ENCODE data around the gene THTPA.
"Not testable (repeated sequence)": the region's sequence is repeated elsewhere in the genome, so short reads cannot be mapped to it uniquely, and the experiment has no call there.

THTPA gene

GRCh38 chr14:23533652-23534435 is 22.2 kb upstream of the THTPA start:
- no peak for DNase-seq

DNA sequence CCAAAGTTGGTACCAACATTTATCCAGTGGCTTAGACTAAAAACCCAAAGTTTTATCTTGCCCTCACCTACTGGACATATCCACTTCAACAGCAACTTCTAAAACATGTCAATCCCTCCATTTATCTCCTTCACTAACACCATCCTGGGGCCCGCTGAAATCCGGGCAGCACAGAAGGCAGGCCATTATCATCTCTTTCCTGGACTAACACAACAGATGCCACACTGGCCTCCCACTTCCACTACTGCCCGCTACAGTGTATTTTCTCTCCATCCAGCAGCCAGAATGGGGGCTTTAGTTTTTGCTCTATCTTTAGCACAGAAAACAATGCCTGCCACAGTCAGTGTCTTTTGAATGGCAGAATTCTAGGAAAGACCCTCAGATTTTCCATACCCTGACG is 20.1 kb upstream of the THTPA start:
- DNase-seq, result no peak

DNA sequence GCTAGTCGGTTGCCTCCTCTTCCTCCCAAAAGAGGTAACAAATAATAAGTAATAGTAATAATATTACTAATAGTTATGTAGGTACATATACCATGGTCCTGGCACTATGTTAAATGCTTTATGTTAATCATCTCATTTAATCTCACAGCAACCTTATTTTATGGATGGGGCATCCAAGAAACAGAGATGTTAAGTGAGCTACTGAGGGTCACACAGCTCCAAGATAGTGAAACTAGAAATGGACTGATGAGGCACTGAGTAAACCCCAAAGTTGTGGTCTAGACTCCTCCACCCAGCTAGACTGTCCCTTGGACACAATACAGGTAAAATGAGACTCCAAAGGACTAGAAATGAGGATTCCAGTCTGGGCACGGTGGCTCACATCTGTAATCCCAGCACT is 19.6 kb upstream of the THTPA start:
- no peak for DNase-seq

GRCh38 chr14:23536906-23537305 is 19.2 kb upstream of the THTPA start:
- not testable (repeated sequence) for DNase-seq

- peak in 1 of 2 donors; percentile 28 for DNase-seq
Observed at GRCh38 chr14:23537351-23538049, 18.6 kb upstream of the THTPA start.

DNA sequence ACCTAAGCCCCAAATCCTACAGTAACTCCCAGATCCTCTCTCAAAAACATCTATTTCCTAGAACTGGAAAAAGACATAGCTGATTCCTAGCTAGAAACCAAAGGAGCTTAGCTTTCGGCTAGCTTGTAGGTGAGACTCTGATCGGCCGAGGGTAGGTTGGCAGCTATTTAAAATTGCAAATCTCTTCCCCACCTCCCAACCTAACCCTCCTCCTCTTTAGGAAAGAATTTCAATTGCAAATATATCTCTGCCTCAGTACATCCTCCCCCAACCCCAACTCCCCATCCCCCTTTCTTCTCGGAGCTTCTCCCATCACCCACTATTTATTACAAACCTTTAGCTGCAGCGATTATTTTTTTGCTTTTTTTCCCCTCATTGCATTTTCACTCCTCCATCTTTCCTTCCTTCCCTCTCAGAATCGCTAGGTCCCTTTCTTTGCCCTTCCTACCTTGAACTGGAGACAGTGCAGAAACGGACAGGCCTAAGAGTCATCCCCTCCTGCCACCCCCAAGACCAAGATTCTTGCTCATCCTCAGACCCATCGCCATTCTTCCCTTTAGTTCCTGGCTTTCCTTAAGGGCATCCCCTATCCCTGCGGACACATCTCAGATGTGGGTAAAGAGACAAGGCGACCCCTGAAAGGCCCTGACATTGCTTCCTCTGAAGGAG is 17.9 kb upstream of the THTPA start:
- no peak for DNase-seq

DNA sequence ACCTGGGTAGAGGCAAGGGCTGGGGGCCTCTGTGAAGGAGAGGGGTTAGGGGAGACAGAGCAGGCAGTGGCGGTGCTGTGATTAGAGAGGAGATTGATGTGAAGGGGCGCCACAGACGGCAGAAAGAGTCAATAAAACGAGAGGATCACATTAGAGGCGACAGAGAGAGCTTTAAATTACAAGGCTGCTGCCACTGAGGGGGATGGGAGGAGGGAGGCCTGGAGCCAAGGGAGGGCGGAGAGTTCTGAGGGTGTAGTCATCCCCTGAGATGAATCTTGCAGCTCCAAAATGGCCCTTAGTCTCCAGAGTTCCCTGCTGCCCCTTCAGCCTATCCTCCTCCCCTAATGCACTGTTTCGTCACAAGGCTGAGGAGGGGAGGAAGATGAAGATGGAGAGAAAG is 17.3 kb upstream of the THTPA start:
- peak; percentile 45 to 67 for DNase-seq

- DNase-seq, result peak; percentile 43 to 73
Observed at GRCh38 chr14:23539248-23540140, 16.6 kb upstream of the THTPA start.

- no peak for DNase-seq
Observed at GRCh38 chr14:23540141-23540469, 16.0 kb upstream of the THTPA start.

- DNase-seq, result no peak
Observed at GRCh38 chr14:23542261-23542660, 13.8 kb upstream of the THTPA start.

GRCh38 chr14:23543403-23543802 is 12.7 kb upstream of the THTPA start:
- DNase-seq, result no peak

DNA sequence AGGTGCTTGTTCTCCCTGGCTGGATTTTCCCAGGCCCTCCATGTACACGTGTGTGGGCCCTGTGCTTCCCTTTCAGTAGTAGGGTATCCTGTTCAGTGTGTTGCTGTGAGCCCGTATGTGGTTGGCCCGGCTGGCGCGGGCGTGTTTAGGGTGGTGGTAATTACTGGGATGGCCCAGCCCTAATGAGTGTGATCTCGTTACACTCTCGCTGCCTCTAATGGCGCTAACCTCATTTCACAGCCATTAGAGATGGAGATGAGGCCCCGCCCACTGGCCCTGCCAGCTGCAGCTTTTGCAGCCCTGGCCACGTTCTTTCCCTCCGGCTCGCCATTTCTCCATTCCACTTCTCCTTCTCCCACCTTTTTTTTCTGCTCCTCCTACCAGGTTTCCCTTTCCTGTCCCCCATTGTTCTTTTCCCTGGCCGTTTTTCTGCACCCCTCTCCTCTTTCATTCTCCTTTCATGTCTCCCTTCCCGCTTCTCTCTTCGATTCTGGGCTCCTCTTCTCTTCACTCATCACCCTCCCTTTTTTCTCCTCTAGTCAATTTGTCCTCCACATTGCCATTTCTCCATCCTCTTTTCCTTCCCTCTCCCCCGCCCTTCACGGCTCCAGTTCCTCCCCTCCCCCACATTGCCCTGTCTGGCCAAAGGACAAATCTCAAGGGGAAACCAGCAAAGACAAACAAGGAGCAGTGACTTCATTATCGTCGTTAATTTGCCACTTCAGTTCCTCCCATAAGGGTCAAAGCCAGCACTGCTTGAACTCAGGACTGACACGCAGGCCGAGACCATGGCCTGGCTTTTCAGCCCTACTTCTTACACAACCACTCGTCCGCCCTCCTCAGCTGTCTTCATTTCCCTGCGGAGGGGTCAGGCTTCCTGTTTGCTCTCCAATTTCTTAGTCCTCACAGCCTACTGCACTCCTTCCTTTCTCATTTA is 11.3 kb upstream of the THTPA start:
- DNase-seq, result peak; percentile 17 to 51

- DNase-seq, result no peak
Observed at GRCh38 chr14:23545740-23546365, 10.2 kb upstream of the THTPA start.

- DNase-seq, result no peak
Observed at GRCh38 chr14:23546450-23547035, 9.5 kb upstream of the THTPA start.

GRCh38 chr14:23547924-23548323 is 8.1 kb upstream of the THTPA start:
- no peak for DNase-seq

GRCh38 chr14:23548351-23549318 is 7.4 kb upstream of the THTPA start:
- no peak for DNase-seq

GRCh38 chr14:23550131-23550811 is 5.8 kb upstream of the THTPA start:
- no peak for DNase-seq

- DNase-seq, result no peak
Observed at GRCh38 chr14:23550812-23551265, 5.2 kb upstream of the THTPA start.
